ENCODE results near the gene MOCS1. TPM values are rescaled to one million over a fixed set of nuclear protein-coding genes. Genes with fewer than 3 reads are reported as not detected.

Gene MOCS1
- total RNA-seq, 1 donor from 2014 or later: 3.8 TPM

- Mint-ChIP-seq H3K4me1 (no peaks in the 10 kb centered on the region), H3K9me3 (peaks cover 4% of the 10 kb centered on the region), H3K27me3 (ENCODE audit: low read depth) (peaks cover 10% of the 10 kb centered on the region), H3K4me3 (no peak overlapping the region), H3K27ac (no peak overlapping the region), H3K36me3 (no peaks in the 10 kb centered on the region)
- no peak for DNase-seq (ENCODE audit: low spot score in 2 of 2, unreplicated experiment in 2 of 2)
- TF ChIP-seq, protein P1, sequence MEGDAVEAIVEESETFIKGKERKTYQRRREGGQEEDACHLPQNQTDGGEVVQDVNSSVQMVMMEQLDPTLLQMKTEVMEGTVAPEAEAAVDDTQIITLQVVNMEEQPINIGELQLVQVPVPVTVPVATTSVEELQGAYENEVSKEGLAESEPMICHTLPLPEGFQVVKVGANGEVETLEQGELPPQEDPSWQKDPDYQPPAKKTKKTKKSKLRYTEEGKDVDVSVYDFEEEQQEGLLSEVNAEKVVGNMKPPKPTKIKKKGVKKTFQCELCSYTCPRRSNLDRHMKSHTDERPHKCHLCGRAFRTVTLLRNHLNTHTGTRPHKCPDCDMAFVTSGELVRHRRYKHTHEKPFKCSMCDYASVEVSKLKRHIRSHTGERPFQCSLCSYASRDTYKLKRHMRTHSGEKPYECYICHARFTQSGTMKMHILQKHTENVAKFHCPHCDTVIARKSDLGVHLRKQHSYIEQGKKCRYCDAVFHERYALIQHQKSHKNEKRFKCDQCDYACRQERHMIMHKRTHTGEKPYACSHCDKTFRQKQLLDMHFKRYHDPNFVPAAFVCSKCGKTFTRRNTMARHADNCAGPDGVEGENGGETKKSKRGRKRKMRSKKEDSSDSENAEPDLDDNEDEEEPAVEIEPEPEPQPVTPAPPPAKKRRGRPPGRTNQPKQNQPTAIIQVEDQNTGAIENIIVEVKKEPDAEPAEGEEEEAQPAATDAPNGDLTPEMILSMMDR (IDR thresholded peaks at IDR 0.05; ENCODE audit: unreplicated experiment): no peak
Measured at GRCh38 chr6:39950125-39950720, 16.0 kb upstream of the MOCS1 start.

DNA sequence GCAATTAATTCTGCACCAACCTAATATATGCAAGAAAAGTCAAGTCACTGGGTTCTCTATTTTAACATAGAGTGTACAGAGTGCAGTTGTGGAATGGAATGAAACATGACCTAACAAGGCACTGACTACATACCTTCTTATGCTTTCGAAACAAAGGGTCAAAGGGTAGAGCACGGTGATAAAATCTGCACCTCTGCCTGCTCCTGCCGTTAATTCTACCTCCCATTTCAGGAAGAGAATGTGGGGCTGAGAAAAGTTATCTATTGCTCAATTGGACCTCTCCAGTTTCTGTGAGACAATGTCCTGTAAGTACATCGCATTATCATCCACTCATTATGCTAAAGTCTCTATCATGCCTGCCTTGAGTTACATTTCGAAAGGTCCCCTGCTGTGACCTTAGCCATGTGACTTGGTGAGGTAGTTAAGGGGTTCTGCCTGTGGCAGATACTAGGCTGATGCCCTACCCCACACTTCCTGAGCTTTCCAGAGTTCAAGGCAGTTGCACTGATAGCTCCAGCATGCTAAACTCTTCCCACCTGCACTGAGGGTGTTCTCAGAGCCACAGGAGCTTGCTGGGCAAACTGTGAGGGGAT lies 14.0 kb upstream of the MOCS1 start:
- H3K27ac Mint-ChIP-seq: no peak overlapping the region
- H3K4me1 Mint-ChIP-seq: no peaks in the 10 kb centered on the region
- TF ChIP-seq, protein P1 (IDR thresholded peaks at IDR 0.05; ENCODE audit: unreplicated experiment): no peak
- no peak overlapping the region for H3K4me3 Mint-ChIP-seq
- no peaks in the 10 kb centered on the region for H3K36me3 Mint-ChIP-seq
- H3K27me3 Mint-ChIP-seq (ENCODE audit: low read depth): peaks cover 9% of the 10 kb centered on the region
- H3K9me3 Mint-ChIP-seq: no peaks in the 10 kb centered on the region
- no peak for DNase-seq (ENCODE audit: low spot score in 2 of 2, unreplicated experiment in 2 of 2)

GRCh38 chr6:39947611-39948068 lies 13.4 kb upstream of the MOCS1 start:
- Mint-ChIP-seq H3K36me3 (no peaks in the 10 kb centered on the region), H3K27ac (no peak overlapping the region), H3K27me3 (ENCODE audit: low read depth) (peaks cover 9% of the 10 kb centered on the region), H3K4me1 (no peaks in the 10 kb centered on the region), H3K9me3 (no peaks in the 10 kb centered on the region), H3K4me3 (no peak overlapping the region)
- TF ChIP-seq, protein P1 (IDR thresholded peaks at IDR 0.05; ENCODE audit: unreplicated experiment): no peak
- no peak for DNase-seq (ENCODE audit: low spot score in 2 of 2, unreplicated experiment in 2 of 2)

DNA sequence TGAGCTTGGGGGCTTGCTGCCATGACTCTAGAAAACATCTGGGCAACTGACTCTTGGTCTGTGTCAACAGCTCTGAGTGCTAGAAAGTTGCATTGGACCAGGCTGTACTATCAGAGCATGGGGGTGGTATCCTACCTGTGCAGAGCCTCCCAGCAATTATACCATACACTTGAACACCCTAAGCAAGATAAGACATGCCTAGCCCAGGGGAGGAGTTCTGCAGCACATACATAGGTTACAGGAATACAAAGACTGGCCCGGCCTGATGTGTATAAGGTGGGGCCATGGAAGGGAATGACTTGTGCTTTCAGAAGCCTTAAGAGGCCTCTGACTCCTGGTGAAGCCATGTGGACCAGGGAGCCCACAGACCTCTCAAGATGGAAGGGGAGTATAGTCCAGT lies 11.4 kb upstream of the MOCS1 start:
- no peak overlapping the region for H3K27ac Mint-ChIP-seq
- H3K27me3 Mint-ChIP-seq (ENCODE audit: low read depth): peaks cover 9% of the 10 kb centered on the region
- H3K9me3 Mint-ChIP-seq: no peaks in the 10 kb centered on the region
- no peaks in the 10 kb centered on the region for H3K4me1 Mint-ChIP-seq
- no peak overlapping the region for H3K4me3 Mint-ChIP-seq
- no peaks in the 10 kb centered on the region for H3K36me3 Mint-ChIP-seq
- no peak for DNase-seq (ENCODE audit: low spot score in 2 of 2, unreplicated experiment in 2 of 2)
- TF ChIP-seq, protein P1 (IDR thresholded peaks at IDR 0.05; ENCODE audit: unreplicated experiment): no peak

DNA sequence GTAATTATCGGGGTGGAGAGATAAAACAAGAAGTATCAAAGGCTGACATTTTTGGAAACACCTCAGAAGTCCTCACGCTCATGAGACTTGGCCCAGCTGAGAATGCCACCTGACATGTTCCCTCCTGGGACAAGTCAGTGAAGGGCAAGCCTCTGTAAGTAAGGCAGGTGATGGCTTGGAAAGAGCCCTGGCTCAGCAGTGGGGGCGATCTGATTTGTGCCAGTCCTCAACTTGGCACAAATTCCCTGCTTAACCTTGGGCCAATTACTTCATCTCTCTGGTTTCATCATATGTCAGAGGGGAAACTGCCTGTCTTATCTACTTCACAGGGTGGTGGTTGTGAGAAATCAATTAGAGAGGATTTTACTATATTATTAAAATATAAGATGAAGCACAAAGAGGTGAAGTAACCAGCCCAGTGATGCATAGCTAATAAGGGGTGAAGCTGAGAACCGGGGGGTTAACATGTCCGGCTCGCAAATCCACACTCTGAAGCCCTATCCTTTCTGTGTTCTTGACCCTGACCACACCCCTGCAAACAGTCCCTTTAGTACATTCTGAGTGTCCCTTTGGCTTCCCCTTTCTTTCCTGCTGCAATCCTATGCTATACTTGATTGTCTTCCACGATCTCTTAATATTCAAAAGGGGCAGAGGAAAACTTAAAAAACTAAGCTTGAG lies 8.8 kb upstream of the MOCS1 start:
- H3K27ac Mint-ChIP-seq: no peak overlapping the region
- H3K27me3 Mint-ChIP-seq (ENCODE audit: low read depth): peaks cover 6% of the 10 kb centered on the region
- H3K9me3 Mint-ChIP-seq: no peaks in the 10 kb centered on the region
- no peaks in the 10 kb centered on the region for H3K36me3 Mint-ChIP-seq
- H3K4me1 Mint-ChIP-seq: peaks cover 8% of the 10 kb centered on the region
- no peak for DNase-seq (ENCODE audit: low spot score in 2 of 2, unreplicated experiment in 2 of 2)
- H3K4me3 Mint-ChIP-seq: no peak overlapping the region
- TF ChIP-seq, protein P1 (IDR thresholded peaks at IDR 0.05; ENCODE audit: unreplicated experiment): no peak

All from mesothelial cell of epicardium (in vitro differentiated cells).